ENCODE measurements around the gene PACS1. TPM values are rescaled to one million over a fixed set of nuclear protein-coding genes. Genes with fewer than 3 reads are reported as not detected.

PACS1 gene
- total RNA-seq, 1 experiment from 2014 or later: 41.1 TPM

DNA sequence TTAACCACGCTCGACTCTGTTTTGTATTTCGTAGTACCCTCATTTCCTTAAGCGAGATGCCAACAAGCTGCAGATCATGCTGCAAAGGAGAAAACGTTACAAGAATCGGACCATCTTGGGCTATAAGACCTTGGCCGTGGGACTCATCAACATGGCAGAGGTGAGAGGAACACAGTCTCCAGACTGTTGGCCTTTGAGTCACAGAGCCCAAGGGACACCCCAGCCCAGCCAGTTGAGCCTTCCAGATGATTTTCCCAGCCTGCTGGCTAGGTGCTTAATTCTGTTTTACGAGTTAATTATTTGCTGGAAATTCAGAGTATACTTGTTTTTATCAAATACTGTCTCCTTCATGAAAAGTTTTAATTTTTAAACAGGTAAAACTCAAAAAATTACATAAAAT is 141.0 kb downstream of the PACS1 start:
- CTCF ChIA-PET: no interaction called here
- no peak for TF ChIP-seq SIN3A (IDR thresholded peaks at IDR 0.05; ENCODE audit: low read depth)
- TF ChIP-seq SRF (IDR thresholded peaks at IDR 0.05; ENCODE audit: low read depth): no peak
- TF ChIP-seq JUND (IDR thresholded peaks at IDR 0.05): no peak
- no peak for TF ChIP-seq EZH2 (IDR thresholded peaks at IDR 0.05)
- no peak for TF ChIP-seq ZNF274 (IDR thresholded peaks at IDR 0.05; ENCODE audit: low read depth, low read length)
- no peak for TF ChIP-seq POLR2A (IDR thresholded peaks at IDR 0.05; ENCODE audit: borderline replicate concordance, extremely low read depth, insufficient read depth, insufficient read length)
- TF ChIP-seq FOSL1 (IDR thresholded peaks at IDR 0.05; ENCODE audit: low read depth): no peak
- no peak for TF ChIP-seq CEBPB (IDR thresholded peaks at IDR 0.05; ENCODE audit: low read depth)
- no peak for TF ChIP-seq MAX (IDR thresholded peaks at IDR 0.05)
- no peak for TF ChIP-seq EZH2phosphoT487 (IDR thresholded peaks at IDR 0.05; ENCODE audit: borderline replicate concordance)
- TF ChIP-seq, protein P1, sequence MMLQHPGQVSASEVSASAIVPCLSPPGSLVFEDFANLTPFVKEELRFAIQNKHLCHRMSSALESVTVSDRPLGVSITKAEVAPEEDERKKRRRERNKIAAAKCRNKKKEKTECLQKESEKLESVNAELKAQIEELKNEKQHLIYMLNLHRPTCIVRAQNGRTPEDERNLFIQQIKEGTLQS (IDR thresholded peaks at IDR 0.05): no peak
- TF ChIP-seq ELF1 (IDR thresholded peaks at IDR 0.05; ENCODE audit: borderline replicate concordance, low read depth): no peak
- TF ChIP-seq, protein P2, sequence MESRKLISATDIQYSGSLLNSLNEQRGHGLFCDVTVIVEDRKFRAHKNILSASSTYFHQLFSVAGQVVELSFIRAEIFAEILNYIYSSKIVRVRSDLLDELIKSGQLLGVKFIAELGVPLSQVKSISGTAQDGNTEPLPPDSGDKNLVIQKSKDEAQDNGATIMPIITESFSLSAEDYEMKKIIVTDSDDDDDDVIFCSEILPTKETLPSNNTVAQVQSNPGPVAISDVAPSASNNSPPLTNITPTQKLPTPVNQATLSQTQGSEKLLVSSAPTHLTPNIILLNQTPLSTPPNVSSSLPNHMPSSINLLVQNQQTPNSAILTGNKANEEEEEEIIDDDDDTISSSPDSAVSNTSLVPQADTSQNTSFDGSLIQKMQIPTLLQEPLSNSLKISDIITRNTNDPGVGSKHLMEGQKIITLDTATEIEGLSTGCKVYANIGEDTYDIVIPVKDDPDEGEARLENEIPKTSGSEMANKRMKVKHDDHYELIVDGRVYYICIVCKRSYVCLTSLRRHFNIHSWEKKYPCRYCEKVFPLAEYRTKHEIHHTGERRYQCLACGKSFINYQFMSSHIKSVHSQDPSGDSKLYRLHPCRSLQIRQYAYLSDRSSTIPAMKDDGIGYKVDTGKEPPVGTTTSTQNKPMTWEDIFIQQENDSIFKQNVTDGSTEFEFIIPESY (IDR thresholded peaks at IDR 0.05; ENCODE audit: extremely low read depth, insufficient replicate concordance, low read length): no peak
- TF ChIP-seq REST (IDR thresholded peaks at IDR 0.05; ENCODE audit: low read depth): no peak
- Histone ChIP-seq H3K27ac (ENCODE audit: low read depth, low read length) (no peak overlapping the region), H3K9me3 (ENCODE audit: control insufficient read depth in 1 of 2, insufficient read depth in 1 of 2, low read depth in 1 of 2, low read length in 2 of 2) (no peaks in the 10 kb centered on the region), H3K4me1 (ENCODE audit: control insufficient read depth in 1 of 2, insufficient read depth in 2 of 2, low read length in 2 of 2) (peaks cover 9 to 10% of the 10 kb centered on the region in 2 experiments), H3K79me2 (ENCODE audit: insufficient read depth, low read length) (no peaks in the 10 kb centered on the region), H3K9ac (ENCODE audit: low read length) (no peak overlapping the region), H2AFZ (ENCODE audit: low read depth, low read length, poor library complexity, severe bottlenecking) (no peak overlapping the region), H4K20me1 (ENCODE audit: insufficient read depth) (no peaks in the 10 kb centered on the region), H3K4me3 (replicated peaks in 1 of 2; ENCODE audit: low read depth in 1 of 2, low read length in 2 of 2) (no peak overlapping the region), H3K27me3 (ENCODE audit: insufficient read depth, low read length) (no peaks in the 10 kb centered on the region), H3K9me2 (ENCODE audit: insufficient read depth) (no peaks in the 10 kb centered on the region), H3K36me3 (ENCODE audit: control insufficient read depth in 1 of 2, insufficient read depth in 2 of 2, low read length in 2 of 2) (peaks cover under 1 to 3% of the 10 kb centered on the region in 2 experiments; a peak in 1 of 4 replicates), H3K4me2 (ENCODE audit: low read length) (no peak overlapping the region)
- POLR2A ChIA-PET: no interaction called here
- BruUV-seq (replicated peaks): no TSS peak
- intact Hi-C loops (cut with micrococcal nuclease): no loop called here
- ATAC-seq (no peak), DNase-seq (ENCODE audit: low read depth, low spot score) (no peak)
- RAD21 ChIA-PET (ENCODE audit: low non-redundant PET in 1 of 2, low total read pairs in 2 of 2, uncharacterized antibody in 2 of 2, unreplicated experiment in 2 of 2): no interaction called here

All from HCT116 (cell line).